SK-N-SH treated with all-trans-retinoic acid at 6 μM for 48 hours (cell line): ENCODE results near the gene SKP1.

Source experiments
- GLIS3 ChIP-seq: fragments of 250-450 bp; sonication (Bioruptor Pico); IDR thresholded peaks from 2 replicates; pipeline ENCODE4 v1.5.0; 2020; ENCODE audit warnings: mild to moderate bottlenecking, moderate library complexity
- RARB ChIP-seq: fragments of 250-450 bp; sonication (Bioruptor Pico); IDR thresholded peaks from 2 replicates; pipeline ENCODE4 v1.8.0; 2021; ENCODE audit warnings: mild to moderate bottlenecking, moderate library complexity
- TCF4 ChIP-seq: fragments of 250-450 bp; sonication (Bioruptor Pico); IDR thresholded peaks from 2 replicates; pipeline ENCODE4 v1.8.0; 2021; ENCODE audit warnings: mild to moderate bottlenecking, moderate library complexity, borderline replicate concordance
- TSHZ2 ChIP-seq: fragments of 250-450 bp; sonication (Bioruptor Pico); IDR thresholded peaks from 2 replicates; pipeline ENCODE4 v1.5.0; 2020; ENCODE audit warnings: mild to moderate bottlenecking, moderate library complexity
- ZFP3 ChIP-seq: fragments of 250-450 bp; sonication (Bioruptor Pico); IDR thresholded peaks from 2 replicates; pipeline ENCODE4 v1.5.0; 2020; ENCODE audit warnings: mild to moderate bottlenecking, moderate library complexity
- ZFP30 ChIP-seq: fragments of 450-650 bp; formaldehyde crosslinking; IDR thresholded peaks from 2 replicates; pipeline ENCODE4 v1.5.0; 2022; ENCODE audit warnings: mild to moderate bottlenecking, moderate library complexity
- ZNF565 ChIP-seq: fragments of 450-650 bp; formaldehyde crosslinking; conservative IDR thresholded peaks from 2 replicates; pipeline ENCODE4 v1.5.0; 2020; ENCODE audit warnings: low read depth, mild to moderate bottlenecking, moderate library complexity
- ZNF70 ChIP-seq: fragments of 450-650 bp; formaldehyde crosslinking; IDR thresholded peaks from 2 replicates; pipeline ENCODE4 v1.5.0; 2020; ENCODE audit warnings: mild to moderate bottlenecking, moderate library complexity

GRCh38 chr5:134183481-134183880, 6.7 kb upstream of the SKP1 start:
- TF ChIP-seq ZNF70, result no peak
- TF ChIP-seq ZFP30 (CRISPR knock-in tag), result no peak
- TF ChIP-seq TCF4 (CRISPR knock-in tag), result no peak
- TF ChIP-seq ZNF565 (CRISPR knock-in tag), result no peak
- no peak for TF ChIP-seq GLIS3 (CRISPR knock-in tag)
- no peak for TF ChIP-seq TSHZ2 (CRISPR knock-in tag)
- no peak for TF ChIP-seq RARB
- no peak for TF ChIP-seq ZFP3 (CRISPR knock-in tag)
